Type B pancreatic cell (in vitro differentiated cells): ENCODE data around the gene TYMS. TPM values are rescaled to one million over a fixed set of nuclear protein-coding genes. Genes with fewer than 3 reads are reported as not detected.

Experiments used
- DNase-seq: peaks from one replicate; pipeline ENCODE4 v3.0.0; 2021; ENCODE audit warnings: mixed read lengths; ENCODE audit not compliant: unreplicated experiment; ENCODE audit errors: extremely low spot score
- H3K27ac Mint-ChIP-seq: 2 replicates; pipeline ENCODE4 v1.8.0; 2021; ENCODE audit warnings: mild to moderate bottlenecking, mixed read lengths
- H3K27me3 Mint-ChIP-seq: 2 replicates; pipeline ENCODE4 v1.8.0; 2021; ENCODE audit warnings: mixed read lengths
- H3K36me3 Mint-ChIP-seq: 2 replicates; pipeline ENCODE4 v1.8.0; 2021; ENCODE audit warnings: mixed read lengths
- H3K4me1 Mint-ChIP-seq: one replicate; pipeline ENCODE4 v1.8.0; 2021; ENCODE audit warnings: mixed read lengths; ENCODE audit not compliant: unreplicated experiment
- H3K4me3 Mint-ChIP-seq: 2 replicates; pipeline ENCODE4 v1.8.0; 2021; ENCODE audit warnings: mild to moderate bottlenecking, mixed read lengths
- H3K9me3 Mint-ChIP-seq: 2 replicates; pipeline ENCODE4 v1.8.0; 2021; ENCODE audit warnings: mixed read lengths
- total RNA-seq: library from RNA; stranded (reverse); gene quantifications from 2 replicates; pipeline ENCODE4 v1.2.1, GENCODE V29; 2021; ENCODE audit warnings: low replicate concordance
- TF ChIP-seq, protein P1 (sequence below): fragments of 200-600 bp; sonication (generic); conservative IDR thresholded peaks from 2 replicates; pipeline ENCODE4 v1.5.0; 2021; ENCODE audit warnings: antibody characterized with exemption, mild to moderate bottlenecking

TYMS gene
- total RNA-seq, 1 donor from 2014 or later, result 143 TPM

DNA sequence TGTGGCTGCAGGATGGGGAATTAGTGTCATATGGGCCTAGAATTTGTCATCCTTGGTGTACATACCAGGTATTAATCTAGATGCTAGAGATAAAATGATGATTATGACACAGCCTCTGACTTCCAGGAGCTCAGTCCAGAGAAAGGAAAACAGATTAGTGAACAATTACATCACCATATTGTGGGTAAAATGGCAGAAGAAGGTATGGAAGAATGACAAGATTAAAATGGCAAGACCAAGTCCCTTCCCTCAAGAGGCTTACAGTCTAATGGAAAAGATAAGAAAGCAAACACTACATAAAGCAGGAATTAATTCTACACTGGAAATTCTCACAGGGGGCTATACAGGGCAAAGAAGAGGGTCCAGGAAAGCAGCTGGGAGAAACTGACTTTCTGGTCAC, 25.9 kb upstream of the TYMS start:
- TF ChIP-seq, protein P1, sequence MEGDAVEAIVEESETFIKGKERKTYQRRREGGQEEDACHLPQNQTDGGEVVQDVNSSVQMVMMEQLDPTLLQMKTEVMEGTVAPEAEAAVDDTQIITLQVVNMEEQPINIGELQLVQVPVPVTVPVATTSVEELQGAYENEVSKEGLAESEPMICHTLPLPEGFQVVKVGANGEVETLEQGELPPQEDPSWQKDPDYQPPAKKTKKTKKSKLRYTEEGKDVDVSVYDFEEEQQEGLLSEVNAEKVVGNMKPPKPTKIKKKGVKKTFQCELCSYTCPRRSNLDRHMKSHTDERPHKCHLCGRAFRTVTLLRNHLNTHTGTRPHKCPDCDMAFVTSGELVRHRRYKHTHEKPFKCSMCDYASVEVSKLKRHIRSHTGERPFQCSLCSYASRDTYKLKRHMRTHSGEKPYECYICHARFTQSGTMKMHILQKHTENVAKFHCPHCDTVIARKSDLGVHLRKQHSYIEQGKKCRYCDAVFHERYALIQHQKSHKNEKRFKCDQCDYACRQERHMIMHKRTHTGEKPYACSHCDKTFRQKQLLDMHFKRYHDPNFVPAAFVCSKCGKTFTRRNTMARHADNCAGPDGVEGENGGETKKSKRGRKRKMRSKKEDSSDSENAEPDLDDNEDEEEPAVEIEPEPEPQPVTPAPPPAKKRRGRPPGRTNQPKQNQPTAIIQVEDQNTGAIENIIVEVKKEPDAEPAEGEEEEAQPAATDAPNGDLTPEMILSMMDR, result no peak
- no peak overlapping the region for H3K27ac Mint-ChIP-seq

DNA sequence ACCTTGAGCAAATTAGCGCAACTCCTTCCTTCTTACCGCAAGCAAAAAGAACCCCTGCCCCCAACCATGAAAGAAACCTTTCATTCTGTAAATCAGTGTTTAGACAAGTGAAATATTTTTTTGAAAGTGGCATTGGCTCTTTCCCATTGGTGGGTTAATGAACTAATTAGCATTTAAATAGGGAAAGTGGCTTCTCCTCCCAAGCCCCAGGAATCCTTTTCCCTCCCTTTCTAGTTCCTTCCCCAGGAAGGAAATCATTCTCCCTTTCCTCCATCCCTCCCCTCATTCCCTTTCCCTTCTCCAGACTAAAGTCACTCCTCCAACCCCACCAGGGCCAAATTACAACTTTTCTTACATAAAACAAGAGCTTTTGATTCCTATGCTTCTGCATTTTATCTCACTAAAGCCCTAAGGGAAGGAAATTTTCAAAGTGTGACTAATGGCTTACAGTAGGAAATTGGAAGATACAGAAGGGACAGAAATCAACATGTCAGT, 22.9 kb upstream of the TYMS start:
- H3K27ac Mint-ChIP-seq, result no peak overlapping the region
- no peak for DNase-seq
- no peak overlapping the region for H3K4me3 Mint-ChIP-seq
- H3K4me1 Mint-ChIP-seq, result peaks cover 7% of the 10 kb centered on the region
- TF ChIP-seq, protein P1, result no peak
- H3K9me3 Mint-ChIP-seq, result peaks cover 9% of the 10 kb centered on the region
- H3K27me3 Mint-ChIP-seq, result no peaks in the 10 kb centered on the region
- peaks cover 3% of the 10 kb centered on the region for H3K36me3 Mint-ChIP-seq

More for the DNA sequence above, 25.9 kb upstream of the TYMS start:
- peaks cover 9% of the 10 kb centered on the region for H3K9me3 Mint-ChIP-seq
- DNase-seq, result no peak
- H3K27me3 Mint-ChIP-seq, result no peaks in the 10 kb centered on the region
- peaks cover 10% of the 10 kb centered on the region for H3K36me3 Mint-ChIP-seq
- no peak overlapping the region for H3K4me3 Mint-ChIP-seq
- H3K4me1 Mint-ChIP-seq, result peaks cover 7% of the 10 kb centered on the region

- H3K36me3 Mint-ChIP-seq, result no peaks in the 10 kb centered on the region
- no peak for DNase-seq
- TF ChIP-seq, protein P1, result no peak
- H3K4me1 Mint-ChIP-seq, result peaks cover 7% of the 10 kb centered on the region
- no peak overlapping the region for H3K27ac Mint-ChIP-seq
- H3K9me3 Mint-ChIP-seq, result peaks cover 9% of the 10 kb centered on the region
- H3K27me3 Mint-ChIP-seq, result no peaks in the 10 kb centered on the region
- no peak overlapping the region for H3K4me3 Mint-ChIP-seq
Measured at GRCh38 chr18:635171-635570, 22.3 kb upstream of the TYMS start.

GRCh38 chr18:641224-641623, 16.2 kb upstream of the TYMS start:
- no peak overlapping the region for H3K4me3 Mint-ChIP-seq
- H3K9me3 Mint-ChIP-seq, result no peaks in the 10 kb centered on the region
- no peaks in the 10 kb centered on the region for H3K36me3 Mint-ChIP-seq
- TF ChIP-seq, protein P1, result no peak
- no peaks in the 10 kb centered on the region for H3K4me1 Mint-ChIP-seq
- no peaks in the 10 kb centered on the region for H3K27me3 Mint-ChIP-seq
- DNase-seq, result no peak
- H3K27ac Mint-ChIP-seq, result no peak overlapping the region

DNA sequence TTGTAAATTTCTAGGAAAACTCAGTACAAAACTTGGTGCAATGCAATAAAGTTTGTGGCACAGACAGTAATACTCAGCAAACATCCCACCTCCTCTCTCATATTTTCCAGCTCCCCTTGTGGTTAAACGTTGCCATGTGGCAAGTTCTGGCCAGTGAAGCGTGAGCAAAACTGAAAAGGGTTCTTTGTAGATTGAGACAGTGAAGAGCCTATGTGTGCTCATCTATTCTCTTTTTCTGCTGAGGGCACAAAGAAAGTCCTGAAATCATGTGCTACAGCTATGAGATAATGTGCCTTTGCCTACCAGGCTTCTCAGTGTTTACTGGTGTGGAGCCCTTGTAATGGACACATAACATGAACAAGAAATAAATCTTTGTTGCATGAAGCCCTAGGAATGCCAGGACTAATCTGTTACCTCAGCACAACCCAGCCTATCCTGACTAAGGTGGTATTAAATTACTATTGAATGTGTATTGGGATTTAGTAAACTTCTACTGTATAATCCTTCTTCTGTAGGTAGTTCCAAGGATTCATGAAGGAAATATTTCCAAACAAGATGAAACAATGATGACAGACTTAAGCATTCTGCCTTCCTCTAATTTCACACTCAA, 13.0 kb upstream of the TYMS start:
- Mint-ChIP-seq H3K36me3 (no peaks in the 10 kb centered on the region), H3K4me1 (no peaks in the 10 kb centered on the region), H3K27ac (no peak overlapping the region), H3K4me3 (no peak overlapping the region), H3K27me3 (no peaks in the 10 kb centered on the region), H3K9me3 (no peaks in the 10 kb centered on the region)
- DNase-seq, result no peak
- TF ChIP-seq, protein P1, result peak; percentile 66

DNA sequence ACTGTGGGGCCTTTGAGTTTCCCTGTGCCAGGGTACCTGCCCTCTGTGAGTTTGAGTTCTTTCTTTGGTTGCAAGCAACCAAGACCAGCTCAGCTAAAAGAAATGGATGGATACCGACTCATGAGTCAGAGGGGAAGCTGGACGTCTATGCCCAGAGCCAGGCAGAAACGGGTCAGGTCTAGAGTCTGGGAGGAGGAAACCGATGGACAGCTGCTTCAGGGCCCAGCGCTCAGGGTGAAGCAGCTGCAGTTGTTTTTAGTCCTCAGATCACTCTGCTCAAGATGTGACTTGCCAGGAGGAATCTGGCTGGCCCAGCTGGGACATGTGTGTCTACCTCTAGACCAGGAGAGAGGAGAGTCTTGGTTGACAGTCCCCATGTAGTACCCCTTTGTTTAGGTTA, 10.1 kb upstream of the TYMS start:
- TF ChIP-seq, protein P1, result no peak
- Mint-ChIP-seq H3K36me3 (no peaks in the 10 kb centered on the region), H3K27ac (no peak overlapping the region), H3K9me3 (no peaks in the 10 kb centered on the region), H3K4me3 (no peak overlapping the region), H3K27me3 (no peaks in the 10 kb centered on the region), H3K4me1 (peaks cover 9% of the 10 kb centered on the region)
- no peak for DNase-seq
